PC-3 (cell line): ENCODE measurements around the gene AVEN. TPM values are rescaled to one million over a fixed set of nuclear protein-coding genes. Genes with fewer than 3 reads are reported as not detected.

ENCODE experiments used
- ATAC-seq: fragments of 200-7000 bp; cut with Tn5 transposase; 2 replicates; pipeline ENCODE4 v1.9.1; 2020; ENCODE audit warnings: mild to moderate bottlenecking, moderate library complexity
- BruUV-seq: library from RNA; stranded (reverse); fragments of 400-500 nt; replicated peaks from 2 replicates; lab custom pipeline; 2021; lab: Mats Ljungman, UMichigan
- CTCF ChIA-PET: fragments of 300-600 bp; sonication (Branson Sonifier 250); formaldehyde crosslinking; loops from one replicate; lab custom pipeline; 2022; ENCODE audit warnings: antibody characterized with exemption; lab: Charles Lee
- POLR2A ChIA-PET: fragments of 300-600 bp; sonication (Branson Sonifier 250); formaldehyde crosslinking; loops from one replicate; lab custom pipeline; 2022; ENCODE audit warnings: antibody characterized with exemption; ENCODE audit not compliant: unreplicated experiment; lab: Charles Lee
- DNase-seq: peaks from one replicate; pipeline ENCODE4 v3.0.0-alpha.2; 2015
- H2AFZ ChIP-seq: fragments of 300-600 bp; sonication (generic); 2 replicates; pipeline ENCODE4 v1.6.0; 2016; ENCODE audit warnings: antibody characterized with exemption, low read length
- H3F3A ChIP-seq: fragments of 300-600 bp; sonication (generic); one replicate; pipeline ENCODE4 v1.6.0; 2017; ENCODE audit warnings: antibody characterized with exemption, low read length, control low read depth, mild to moderate bottlenecking; ENCODE audit not compliant: unreplicated experiment
- H3K27ac ChIP-seq: fragments of 300-600 bp; sonication (generic); 2 replicates; pipeline ENCODE4 v1.5.1; 2016; ENCODE audit warnings: mild to moderate bottlenecking, low read length
- H3K27me3 ChIP-seq: fragments of 300-600 bp; sonication (generic); 2 replicates; pipeline ENCODE4 v1.6.1; 2016; ENCODE audit warnings: low read length, mixed read lengths
- H3K36me3 ChIP-seq: fragments of 300-600 bp; sonication (generic); 2 replicates; pipeline ENCODE4 v1.6.1; 2016; ENCODE audit warnings: low read depth, mixed run types, low read length, mixed read lengths
- H3K4me1 ChIP-seq: fragments of 300-600 bp; sonication (generic); 2 replicates; pipeline ENCODE4 v1.5.1; 2016; ENCODE audit warnings: low read length; ENCODE audit not compliant: insufficient read depth
- H3K4me2 ChIP-seq: fragments of 300-600 bp; sonication (generic); 2 replicates; pipeline ENCODE4 v1.6.0; 2016; ENCODE audit warnings: low read length
- H3K4me3 ChIP-seq: fragments of 300-600 bp; sonication (generic); 2 replicates; pipeline ENCODE4 v1.5.1; 2016; ENCODE audit warnings: mild to moderate bottlenecking, low read length, mixed read lengths
- H3K79me2 ChIP-seq: fragments of 300-600 bp; sonication (generic); 2 replicates; pipeline ENCODE4 v1.6.1; 2017; ENCODE audit warnings: low read length, mixed read lengths
- H3K9ac ChIP-seq: fragments of 300-600 bp; sonication (generic); 2 replicates; pipeline ENCODE4 v1.6.0; 2016; ENCODE audit warnings: mild to moderate bottlenecking, low read length
- H3K9me2 ChIP-seq: fragments of 300-600 bp; sonication (generic); replicated peaks from 2 replicates; pipeline ENCODE4 v1.6.1; 2016; ENCODE audit warnings: mixed run types, low read length, mixed read lengths
- H3K9me3 ChIP-seq: fragments of 300-600 bp; sonication (generic); 2 replicates; pipeline ENCODE4 v1.6.1; 2016; ENCODE audit warnings: low read length, mixed read lengths
- H4K20me1 ChIP-seq: fragments of 300-600 bp; sonication (generic); 2 replicates; pipeline ENCODE4 v1.6.1; 2016; ENCODE audit warnings: low read length, mixed read lengths
- CTCF ChIP-seq: fragments of 300-600 bp; sonication (generic); conservative IDR thresholded peaks from 2 replicates; pipeline ENCODE4 v1.5.1; 2017; ENCODE audit warnings: antibody characterized with exemption, low read depth, mild to moderate bottlenecking, low read length
- EZH2 ChIP-seq: fragments of 300-600 bp; sonication (generic); IDR thresholded peaks from one replicate; pipeline ENCODE4 v1.6.1; 2017; ENCODE audit warnings: antibody characterized with exemption, mild to moderate bottlenecking, low read length; ENCODE audit not compliant: unreplicated experiment
- EZH2phosphoT487 ChIP-seq: fragments of 300-600 bp; sonication (generic); IDR thresholded peaks from 2 replicates; pipeline ENCODE4 v1.6.1; 2018; ENCODE audit warnings: mild to moderate bottlenecking, antibody characterized with exemption, low read length, borderline replicate concordance
- intact Hi-C: fragments of 100-400 bp; cut with micrococcal nuclease; formaldehyde crosslinking; loops from 2 replicates; pipeline ENCODE4 v1.9.0; 2023
- total RNA-seq: library from RNA; depleted of rRNA; stranded (reverse); fragments of >200 nt; gene quantifications from 2 replicates; pipeline ENCODE4 v1.2.3, GENCODE V29; 2014

AVEN gene
- total RNA-seq, 1 experiment from 2014 or later: 10.5 TPM

GRCh38 chr15:34059476-34059875, 20.5 kb upstream of the AVEN start:
- Histone ChIP-seq H3K9me2 (no peaks in the 10 kb centered on the region), H3K9ac (no peak overlapping the region), H3K36me3 (no peaks in the 10 kb centered on the region), H3K4me2 (no peak overlapping the region), H3K4me3 (no peak overlapping the region), H3K79me2 (no peaks in the 10 kb centered on the region), H3K9me3 (no peaks in the 10 kb centered on the region), H2AFZ (no peak overlapping the region), H3F3A (no peaks in the 10 kb centered on the region), H4K20me1 (no peaks in the 10 kb centered on the region), H3K27me3 (no peaks in the 10 kb centered on the region), H3K27ac (no peak overlapping the region), H3K4me1 (no peaks in the 10 kb centered on the region)
- intact Hi-C loops: no loop called here
- ChIA-PET CTCF (no interaction called here), POLR2A (no interaction called here)
- DNase-seq (no peak), ATAC-seq (no peak)
- no TSS peak for BruUV-seq
- TF ChIP-seq EZH2 (no peak), CTCF (no peak), EZH2phosphoT487 (no peak)

- H3K27ac ChIP-seq: no peak overlapping the region
- no peaks in the 10 kb centered on the region for H3K27me3 ChIP-seq
- H2AFZ ChIP-seq: no peak overlapping the region
- no peaks in the 10 kb centered on the region for H3F3A ChIP-seq
- H3K4me1 ChIP-seq: no peaks in the 10 kb centered on the region
- DNase-seq: no peak
- POLR2A ChIA-PET: no interaction called here
- no peak overlapping the region for H3K4me2 ChIP-seq
- no peaks in the 10 kb centered on the region for H3K79me2 ChIP-seq
- no peaks in the 10 kb centered on the region for H4K20me1 ChIP-seq
- no peak for TF ChIP-seq EZH2
- TF ChIP-seq CTCF: no peak
- TF ChIP-seq EZH2phosphoT487: no peak
- no peaks in the 10 kb centered on the region for H3K36me3 ChIP-seq
- H3K9ac ChIP-seq: no peak overlapping the region
- CTCF ChIA-PET: no interaction called here
- H3K9me2 ChIP-seq: no peaks in the 10 kb centered on the region
- intact Hi-C loops: no loop called here
- H3K9me3 ChIP-seq: no peaks in the 10 kb centered on the region
- ATAC-seq: no peak
- no peak overlapping the region for H3K4me3 ChIP-seq
- BruUV-seq: no TSS peak
These were observed 17.9 kb upstream of the AVEN start for GRCh38 chr15:34056911-34057310.

- no peak overlapping the region for H3K9ac ChIP-seq
- BruUV-seq: no TSS peak
- H2AFZ ChIP-seq: no peak overlapping the region
These were observed 17.0 kb upstream of the AVEN start for GRCh38 chr15:34055868-34056595.

More at GRCh38 chr15:34055868-34056595, 17.0 kb upstream of the AVEN start:
- H3K9me2 ChIP-seq: no peaks in the 10 kb centered on the region
- H3K27ac ChIP-seq: no peak overlapping the region
- H3F3A ChIP-seq: no peaks in the 10 kb centered on the region
- ATAC-seq (no peak; the same call in 1 of the 2 replicates), DNase-seq (peak; percentile 11)
- peaks cover 2% of the 10 kb centered on the region; the same call in 1 of the 2 replicates for H3K9me3 ChIP-seq
- no peaks in the 10 kb centered on the region for H3K79me2 ChIP-seq
- H3K4me3 ChIP-seq: no peak overlapping the region
- no peak for TF ChIP-seq EZH2
- no peak for TF ChIP-seq EZH2phosphoT487
- TF ChIP-seq CTCF: no peak
- POLR2A ChIA-PET: no interaction called here
- H3K4me1 ChIP-seq: no peaks in the 10 kb centered on the region
- H3K4me2 ChIP-seq: no peak overlapping the region
- intact Hi-C loops: no loop called here
- H3K27me3 ChIP-seq: no peaks in the 10 kb centered on the region
- H4K20me1 ChIP-seq: no peaks in the 10 kb centered on the region
- no peaks in the 10 kb centered on the region for H3K36me3 ChIP-seq
- CTCF ChIA-PET: no interaction called here
